Body of pancreas (tissue), 4 donors: ENCODE results near the gene THSD7B.

ENCODE experiments used
- CTCF ChIP-seq, 7 experiments: fragments of 450-650 bp in 4 of 7; fragments of 200-600 bp in 3 of 7; sonication (generic) in 3 of 7; IDR thresholded peaks; one replicate each; pipeline ENCODE4 v1.5.1; 2016 to 2019; ENCODE audit warnings: antibody characterized with exemption in 7 of 7
- POLR2A ChIP-seq, 3 donors: fragments of 450-650 bp; IDR thresholded peaks; one replicate each; pipeline ENCODE4 v1.6.1; 2016; ENCODE audit warnings: antibody characterized with exemption in 3 of 3, mild to moderate bottlenecking in 2 of 3

- TF ChIP-seq CTCF (IDR thresholded peaks at IDR 0.05) (no peak), POLR2A (IDR thresholded peaks at IDR 0.05) (no peak)
Observed at GRCh38 chr2:137187216-137187615, 421.9 kb downstream of the THSD7B start.
